B cell (primary cell): Measurements from ENCODE around the gene PPM1N. TPM values are rescaled to one million over a fixed set of nuclear protein-coding genes. Genes with fewer than 3 reads are reported as not detected.

Source experiments
- ATAC-seq: fragments of 200-7000 bp; cut with Tn5 transposase; one replicate; pipeline ENCODE4 v1.10.0; 2021; ENCODE audit warnings: low read depth, mild to moderate bottlenecking, moderate number of reproducible peaks, moderate library complexity
- CTCF ChIA-PET: fragments of 350-600 bp; sonication (Branson Sonifier 250); formaldehyde crosslinking; loops from one replicate; lab custom pipeline; 2021; ENCODE audit warnings: antibody characterized with exemption, inconsistent platforms; lab: Charles Lee
- POLR2A ChIA-PET: fragments of 350-600 bp; sonication (Branson Sonifier 250); formaldehyde crosslinking; loops from one replicate; lab custom pipeline; 2021; ENCODE audit warnings: antibody characterized with exemption; lab: Charles Lee
- DNase-seq: peaks from one replicate; pipeline ENCODE4 v3.0.0; 2013
- H2AFZ ChIP-seq: 2 replicates; pipeline ENCODE4 v1.6.1; 2012; ENCODE audit warnings: mild to moderate bottlenecking, low read depth, low read length; ENCODE audit not compliant: insufficient read depth, poor library complexity, severe bottlenecking
- H3K27ac ChIP-seq, 2 donors: 1 replicate in 1 of 2; 2 replicates in 1 of 2; pipeline ENCODE4 v1.5.1; 2012 to 2013; ENCODE audit warnings: low read length in 2 of 2, mild to moderate bottlenecking in 2 of 2, moderate library complexity in 1 of 2
- H3K27me3 ChIP-seq, 4 experiments: fragments of 200-600 bp in 1 of 4; sonication (generic) in 1 of 4; replicated peaks in 1 of 4; 1 replicate in 2 of 4; 2 replicates in 2 of 4; pipeline versions ENCODE4 v1.6.1 to v1.7.0; 2013 to 2016; ENCODE audit warnings: low read length in 3 of 4, mild to moderate bottlenecking in 2 of 4, mixed read lengths in 1 of 4, moderate library complexity in 1 of 4; ENCODE audit not compliant: insufficient read depth in 4 of 4, control insufficient read depth in 3 of 4; ENCODE audit errors: control extremely low read depth in 1 of 4
- H3K36me3 ChIP-seq, 2 experiments: replicated peaks in 1 of 2; 1 replicate in 1 of 2; 2 replicates in 1 of 2; pipeline versions ENCODE4 v1.6.1 to v1.7.1; 2013; ENCODE audit warnings: low read length in 1 of 2; ENCODE audit not compliant: insufficient read depth in 2 of 2, control insufficient read depth in 1 of 2; ENCODE audit errors: control extremely low read depth in 1 of 2, extremely low read depth in 1 of 2
- H3K4me1 ChIP-seq, 2 donors: fragments of 200-600 bp in 1 of 2; sonication (generic) in 1 of 2; 1 replicate in 1 of 2; 2 replicates in 1 of 2; pipeline versions ENCODE4 v1.5.1 to v1.6.1; 2013 to 2017; ENCODE audit warnings: low read length in 2 of 2; ENCODE audit not compliant: control insufficient read depth in 2 of 2, insufficient read depth in 2 of 2
- H3K4me2 ChIP-seq: replicated peaks from 2 replicates; pipeline ENCODE3; 2012; ENCODE audit warnings: mild to moderate bottlenecking, low read depth, low read length; ENCODE audit not compliant: poor library complexity, severe bottlenecking
- H3K4me3 ChIP-seq, 5 experiments: fragments of 200-600 bp in 1 of 5; sonication (generic) in 1 of 5; 1 replicate in 3 of 5; 2 replicates in 2 of 5; pipeline versions ENCODE4 v1.5.1 to v1.7.0; 2011 to 2016; ENCODE audit warnings: low read length in 4 of 5, mild to moderate bottlenecking in 4 of 5, low read depth in 2 of 5, control low read depth in 1 of 5, moderate library complexity in 1 of 5; ENCODE audit not compliant: insufficient read depth in 1 of 5; ENCODE audit errors: control extremely low read depth in 1 of 5, extremely low read depth in 1 of 5
- H3K79me2 ChIP-seq: fragments of 200-600 bp; sonication (generic); one replicate; pipeline ENCODE4 v1.6.0; 2016; ENCODE audit warnings: low read length; ENCODE audit not compliant: control insufficient read depth, insufficient read depth
- H3K9ac ChIP-seq: fragments of 200-600 bp; sonication (generic); 2 replicates; pipeline ENCODE4 v1.6.1; 2017; ENCODE audit warnings: mild to moderate bottlenecking, low read length, moderate library complexity
- H3K9me3 ChIP-seq, 3 donors: one replicate each; pipeline versions ENCODE4 v1.6.1 to v1.7.1; 2013; ENCODE audit warnings: low read length in 2 of 3; ENCODE audit not compliant: control insufficient read depth in 2 of 3, insufficient read depth in 1 of 3; ENCODE audit errors: control extremely low read depth in 1 of 3
- H4K20me1 ChIP-seq: 2 replicates; pipeline ENCODE4 v1.6.0; 2012; ENCODE audit warnings: mild to moderate bottlenecking, low read length; ENCODE audit not compliant: insufficient read depth, control insufficient read depth, poor library complexity, severe bottlenecking
- H3K27ac Mint-ChIP-seq: one replicate; pipeline ENCODE4 v1.8.0; 2021; ENCODE audit warnings: mixed read lengths
- H3K27me3 Mint-ChIP-seq: one replicate; pipeline ENCODE4 v1.8.0; 2021; ENCODE audit warnings: mixed read lengths
- H3K4me1 Mint-ChIP-seq: one replicate; pipeline ENCODE4 v1.8.0; 2021; ENCODE audit warnings: mixed read lengths
- H3K4me3 Mint-ChIP-seq: one replicate; pipeline ENCODE4 v1.8.0; 2021; ENCODE audit warnings: mixed read lengths
- H3K9me3 Mint-ChIP-seq: one replicate; pipeline ENCODE4 v1.8.0; 2022; ENCODE audit warnings: mixed read lengths; ENCODE audit not compliant: insufficient read depth
- CTCF ChIP-seq: fragments of 200-600 bp; IDR thresholded peaks from one replicate; pipeline ENCODE4 v1.8.0; 2022; ENCODE audit warnings: antibody characterized with exemption, mild to moderate bottlenecking
- EZH2 ChIP-seq: IDR thresholded peaks from 2 replicates; pipeline ENCODE4 v1.6.1; 2012; ENCODE audit warnings: borderline replicate concordance, low read depth, mild to moderate bottlenecking, moderate library complexity, low read length; ENCODE audit not compliant: insufficient read depth, poor library complexity, severe bottlenecking
- WGBS: methylation state at CpG from one replicate; pipeline ENCODE4 v1.1.5; 2013; ENCODE audit warnings: missing lambda C conversion rate; ENCODE audit not compliant: insufficient coverage; 5-methylcytosine and 5-hydroxymethylcytosine counted together
- intact Hi-C: fragments of 100-400 bp; cut with micrococcal nuclease; formaldehyde crosslinking; loops from one replicate; pipeline ENCODE4 v1.10.0; 2022
- polyA plus RNA-seq: library from polyadenylated mRNA; depleted of rRNA; stranded (reverse); fragments of >200 nt; gene quantifications from 2 replicates; pipeline ENCODE4 v1.2.3, GENCODE V29; 2012
- total RNA-seq, 2 donors: library from RNA; stranded (reverse); fragments of 120-200 nt in 1 of 2; gene quantifications; 1 replicate in 1 of 2; 2 replicates in 1 of 2; pipeline versions ENCODE4 v1.2.3 to v1.2.4, GENCODE V29; 2013 to 2022

PPM1N gene
- total and polyA plus RNA-seq, 2 donors (not counting 1 experiment from before 2014, with no cell fraction given) = 2.6 to 6.5 TPM

DNA sequence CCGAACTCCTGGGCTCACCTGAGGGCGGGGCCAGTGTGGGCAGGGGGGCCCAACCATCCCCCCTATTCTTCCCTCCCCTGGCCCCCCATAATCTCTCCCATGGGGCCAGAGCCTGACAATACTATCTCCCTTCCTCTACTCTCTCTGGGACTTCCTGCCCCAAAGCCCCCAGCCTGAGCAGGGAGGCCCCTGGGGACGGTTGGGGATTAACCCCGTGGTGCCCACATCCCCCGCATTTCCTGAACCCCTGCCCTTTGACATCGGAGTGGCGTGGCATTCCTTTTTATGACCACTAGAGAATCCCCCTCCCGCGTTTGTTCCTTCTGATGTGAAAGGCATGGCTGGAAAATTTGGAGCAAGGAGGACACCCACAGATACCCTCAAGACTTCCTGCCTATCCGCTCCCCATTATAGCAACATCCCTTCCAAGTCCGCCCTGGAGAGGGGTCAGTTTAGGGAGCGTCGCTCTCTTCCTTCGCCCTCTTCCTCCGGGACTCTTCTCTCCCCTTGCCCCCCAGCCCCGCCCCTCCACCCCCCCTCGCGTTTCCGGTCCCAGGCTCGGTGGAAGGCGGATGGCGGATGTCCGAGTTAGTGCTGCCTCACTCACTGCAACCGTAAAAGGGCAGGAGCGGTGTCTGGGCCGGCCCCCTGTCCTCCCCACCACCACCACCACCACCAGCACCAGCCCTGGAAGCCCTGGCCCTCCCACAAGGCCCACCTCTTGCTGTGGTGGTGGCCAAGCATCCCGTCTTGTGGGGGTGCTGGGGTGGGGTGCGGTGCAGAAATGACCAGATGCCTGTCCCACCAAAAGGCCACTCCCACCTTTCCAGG is 10.8 kb downstream of the PPM1N start:
- peak; percentile 8 for ATAC-seq
- H4K20me1 ChIP-seq = peaks cover 39% of the 10 kb centered on the region

More for the DNA sequence above, 10.8 kb downstream of the PPM1N start:
- H3K9me3 Mint-ChIP-seq = no peaks in the 10 kb centered on the region
- peaks cover 52 to 61% of the 10 kb centered on the region in 2 donors for H3K4me1 ChIP-seq
- intact Hi-C loops = loop anchor here (5.0 kb wide), 2 partner anchors 183 to 378 kb away; partner anchors contain the start of genes IRF2BP1, QPCTL and SNRPD2
- peak overlapping the region; percentile 84 for H3K4me2 ChIP-seq
- ChIA-PET CTCF (interaction anchor here (0.6 to 3.4 kb wide), 6 partner anchors 9 to 70 kb away, joined by 3 to 12 read pairs (median 5); no protein-coding TSS in a partner anchor), POLR2A (interaction anchor here (1.1 kb wide), 2 partner anchors 30 to 75 kb away, joined by 4 to 5 read pairs; partner anchors contain the start of gene OPA3)
- peak overlapping the region; percentile 63 to 95 (median 75) for H3K4me3 ChIP-seq
- peak overlapping the region; percentile 82 for H3K27ac Mint-ChIP-seq
- H3K9me3 ChIP-seq = peaks cover 0 to 3% (median 0%) of the 10 kb centered on the region in 3 donors
- no peaks in the 10 kb centered on the region for H3K27me3 Mint-ChIP-seq
- H3K4me1 Mint-ChIP-seq = peaks cover 61% of the 10 kb centered on the region
- H3K27me3 ChIP-seq = no peaks in the 10 kb centered on the region
- TF ChIP-seq CTCF = no peak
- TF ChIP-seq EZH2 = no peak
- H3K9ac ChIP-seq = peak overlapping the region; percentile 90
- peak; percentile 66 for DNase-seq
- peaks cover 87% of the 10 kb centered on the region for H3K79me2 ChIP-seq
- peak overlapping the region; percentile 43 to 87 for H3K27ac ChIP-seq
- peak overlapping the region; percentile 86 for H3K4me3 Mint-ChIP-seq
- H3K36me3 ChIP-seq = no peaks in the 10 kb centered on the region
- no peak overlapping the region for H2AFZ ChIP-seq
- 10% methylated on average over 5 of the region's 28 CpGs for WGBS
